H1 (cell line): ENCODE results near the gene NUAK1. TPM values are rescaled to one million over a fixed set of nuclear protein-coding genes. Genes with fewer than 3 reads are reported as not detected.

Source experiments
- CTCF ChIA-PET: fragments of 300-600 bp; sonication (Branson Sonifier 250); formaldehyde crosslinking; loops from one replicate; lab custom pipeline; 2021; ENCODE audit not compliant: partially characterized antibody; lab: Charles Lee
- POLR2A ChIA-PET: fragments of 300-600 bp; sonication (Branson Sonifier 250); formaldehyde crosslinking; loops from one replicate; lab custom pipeline; 2021; ENCODE audit warnings: inconsistent platforms; ENCODE audit not compliant: partially characterized antibody; lab: Charles Lee
- DNase-seq, 2 experiments: peaks; one replicate each; pipeline versions ENCODE4 v3.0.0 to v3.0.0-alpha.2; 2010 to 2022; ENCODE audit warnings: low spot score in 2 of 2, low read depth in 1 of 2, mixed read lengths in 1 of 2
- FAIRE-seq: peaks from 2 replicates; lab custom pipeline; 2011; peaks lifted over from hg19 to GRCh38; lab: Jason Lieb, UNC
- H2AFZ ChIP-seq: 2 replicates; pipeline ENCODE4 v1.8.1; 2012; ENCODE audit warnings: low read length, inconsistent platforms
- H2AK5ac ChIP-seq: 2 replicates; pipeline ENCODE4 v1.6.1; 2013; ENCODE audit warnings: low read depth, low read length
- H2BK120ac ChIP-seq: replicated peaks from 2 replicates; pipeline ENCODE3; 2013; ENCODE audit warnings: low read depth, low read length, inconsistent platforms
- H2BK12ac ChIP-seq: 2 replicates; pipeline ENCODE4 v1.6.1; 2013; ENCODE audit warnings: low read depth, low read length
- H2BK15ac ChIP-seq: 2 replicates; pipeline ENCODE4 v1.6.1; 2013; ENCODE audit warnings: low read length
- H2BK20ac ChIP-seq: 2 replicates; pipeline ENCODE4 v1.6.1; 2013; ENCODE audit warnings: low read length
- H2BK5ac ChIP-seq: 2 replicates; pipeline ENCODE4 v1.6.1; 2013; ENCODE audit warnings: low read depth, low read length
- H3K14ac ChIP-seq: 2 replicates; pipeline ENCODE4 v1.6.1; 2013; ENCODE audit warnings: inconsistent platforms; ENCODE audit not compliant: insufficient read length
- H3K18ac ChIP-seq: 2 replicates; pipeline ENCODE4 v1.6.1; 2013; ENCODE audit warnings: low read length; ENCODE audit errors: extremely low read depth
- H3K23ac ChIP-seq: 2 replicates; pipeline ENCODE4 v1.6.1; 2013; ENCODE audit warnings: inconsistent platforms; ENCODE audit not compliant: insufficient read length
- H3K23me2 ChIP-seq: 2 replicates; pipeline ENCODE4 v1.6.1; 2013; ENCODE audit warnings: low read depth, low read length
- H3K27ac ChIP-seq: 2 replicates; pipeline ENCODE4 v1.6.1; 2011; ENCODE audit warnings: low read depth, low read length, inconsistent platforms
- H3K27me3 ChIP-seq, 4 experiments: replicated peaks in 1 of 4; 1 replicate in 1 of 4; 2 replicates in 3 of 4; pipeline versions ENCODE4 v1.6.1 to v1.8.1; 2011 to 2013; ENCODE audit warnings: low read length in 3 of 4, mild to moderate bottlenecking in 3 of 4, inconsistent platforms in 2 of 4, mixed read lengths in 2 of 4, moderate library complexity in 1 of 4; ENCODE audit not compliant: control insufficient read depth in 3 of 4, insufficient read depth in 3 of 4; ENCODE audit errors: extremely low read depth in 1 of 4
- H3K36me3 ChIP-seq, 4 experiments: 2 replicates each; pipeline versions ENCODE4 v1.6.1 to v1.8.1; 2011 to 2013; ENCODE audit warnings: mild to moderate bottlenecking in 4 of 4, low read length in 3 of 4, moderate library complexity in 2 of 4, control low read depth in 1 of 4, inconsistent platforms in 1 of 4; ENCODE audit not compliant: insufficient read depth in 4 of 4, control insufficient read depth in 2 of 4
- H3K4ac ChIP-seq: replicated peaks from 2 replicates; pipeline ENCODE3; 2013; ENCODE audit warnings: low read length, low read depth, mixed read lengths, inconsistent platforms; ENCODE audit not compliant: insufficient read length
- H3K4me1 ChIP-seq, 4 experiments: replicated peaks in 1 of 4; 1 replicate in 1 of 4; 2 replicates in 3 of 4; pipeline versions ENCODE4 v1.6.1 to v1.8.1; 2011 to 2013; ENCODE audit warnings: low read length in 3 of 4, inconsistent platforms in 2 of 4, mixed read lengths in 1 of 4; ENCODE audit not compliant: insufficient read depth in 4 of 4, control insufficient read depth in 3 of 4
- H3K4me2 ChIP-seq, 2 experiments: 2 replicates each; pipeline versions ENCODE4 v1.6.1 to v1.8.1; 2011 to 2013; ENCODE audit warnings: low read depth in 2 of 2, low read length in 2 of 2, control low read depth in 1 of 2, inconsistent platforms in 1 of 2, mild to moderate bottlenecking in 1 of 2; ENCODE audit not compliant: insufficient read depth in 1 of 2
- H3K4me3 ChIP-seq, 4 experiments: fragments of 200-600, 300-600 bp in 1 of 4; sonication (generic), shearing (Covaris generic), sonication (Bioruptor Twin) in 1 of 4; 2 replicates each; pipeline versions ENCODE4 v1.5.1 to v1.8.1; 2011 to 2016; ENCODE audit warnings: low read length in 4 of 4, low read depth in 3 of 4, control low read depth in 2 of 4, inconsistent platforms in 2 of 4, mild to moderate bottlenecking in 2 of 4, mixed read lengths in 1 of 4, moderate library complexity in 1 of 4; ENCODE audit not compliant: insufficient read depth in 2 of 4; ENCODE audit errors: extremely low read depth in 1 of 4
- H3K56ac ChIP-seq: replicated peaks from 2 replicates; pipeline ENCODE3; 2013; ENCODE audit warnings: low read depth, mild to moderate bottlenecking, mixed read lengths, low read length, inconsistent platforms; ENCODE audit not compliant: insufficient read length
- H3K79me1 ChIP-seq: 2 replicates; pipeline ENCODE4 v1.6.1; 2013; ENCODE audit warnings: low read depth, low read length, control low read depth
- H3K79me2 ChIP-seq, 2 experiments: 2 replicates each; pipeline versions ENCODE4 v1.6.1 to v1.8.1; 2012 to 2013; ENCODE audit warnings: low read length in 2 of 2, mild to moderate bottlenecking in 2 of 2, inconsistent platforms in 1 of 2; ENCODE audit not compliant: insufficient read depth in 2 of 2, control insufficient read depth in 1 of 2
- H3K9ac ChIP-seq, 4 experiments: replicated peaks in 1 of 4; 1 replicate in 1 of 4; 2 replicates in 3 of 4; pipeline versions ENCODE4 v1.6.1 to v1.8.1; 2011 to 2013; ENCODE audit warnings: low read depth in 3 of 4, low read length in 3 of 4, control low read depth in 2 of 4, mild to moderate bottlenecking in 2 of 4, moderate library complexity in 2 of 4, inconsistent platforms in 1 of 4; ENCODE audit errors: extremely low read depth in 1 of 4
- H3K9me3 ChIP-seq, 2 experiments: 2 replicates each; pipeline versions ENCODE4 v1.6.1 to v1.8.1; 2012 to 2013; ENCODE audit warnings: mild to moderate bottlenecking in 2 of 2, moderate library complexity in 2 of 2, control low read depth in 1 of 2, inconsistent platforms in 1 of 2, low read depth in 1 of 2, low read length in 1 of 2, mixed read lengths in 1 of 2; ENCODE audit not compliant: insufficient read depth in 2 of 2
- H4K20me1 ChIP-seq, 2 experiments: replicated peaks in 1 of 2; 2 replicates each; pipeline versions ENCODE3 to v1.8.1; 2011 to 2013; ENCODE audit warnings: inconsistent platforms in 2 of 2, low read length in 2 of 2, mild to moderate bottlenecking in 1 of 2; ENCODE audit not compliant: insufficient read depth in 2 of 2, control insufficient read depth in 1 of 2
- H4K5ac ChIP-seq: 2 replicates; pipeline ENCODE4 v1.6.1; 2013; ENCODE audit warnings: low read length, low read depth, mixed read lengths, inconsistent platforms; ENCODE audit not compliant: insufficient read length
- H4K8ac ChIP-seq: 2 replicates; pipeline ENCODE4 v1.8.0; 2013; ENCODE audit warnings: mild to moderate bottlenecking, moderate library complexity, low read length, inconsistent platforms; ENCODE audit not compliant: insufficient read depth; ENCODE audit errors: extremely low read depth
- H4K91ac ChIP-seq: replicated peaks from 2 replicates; pipeline ENCODE3; 2013; ENCODE audit warnings: low read length, mixed read lengths, inconsistent platforms; ENCODE audit not compliant: insufficient read length
- CBX8 ChIP-seq: fragments of 300-800, 300-1000 bp; sonication (generic); IDR thresholded peaks from 2 replicates; pipeline ENCODE4 v1.7.1; 2016; ENCODE audit warnings: low read depth, low read length, borderline replicate concordance
- CTBP2 ChIP-seq: IDR thresholded peaks from 2 replicates; pipeline ENCODE4 v1.7.0; 2011; ENCODE audit warnings: borderline replicate concordance, mild to moderate bottlenecking, moderate library complexity, mixed read lengths, low read length; ENCODE audit not compliant: insufficient read depth, insufficient read length
- EZH2 ChIP-seq: fragments of 200-600 bp; sonication (generic); IDR thresholded peaks from 2 replicates; pipeline ENCODE4 v1.7.1; 2012; ENCODE audit warnings: low read depth, mild to moderate bottlenecking, moderate library complexity, low read length, inconsistent platforms; ENCODE audit not compliant: severe bottlenecking
- FOSL1 ChIP-seq: IDR thresholded peaks from 2 replicates; pipeline ENCODE4 v1.6.1; 2011; ENCODE audit warnings: mild to moderate bottlenecking, low read depth, low read length, moderate library complexity; ENCODE audit not compliant: insufficient read depth
- PHF8 ChIP-seq: fragments of 200-600 bp; sonication (generic); conservative IDR thresholded peaks from 2 replicates; pipeline ENCODE4 v1.7.1; 2012; ENCODE audit warnings: low read depth, mild to moderate bottlenecking, inconsistent platforms, low read length, moderate library complexity
- POU5F1 ChIP-seq: IDR thresholded peaks from 2 replicates; pipeline ENCODE4 v1.6.1; 2011; ENCODE audit warnings: low read depth, mild to moderate bottlenecking, low read length, moderate library complexity
- SUZ12 ChIP-seq: fragments of 200-600 bp; sonication (generic); IDR thresholded peaks from 2 replicates; pipeline ENCODE4 v1.6.1; 2012; ENCODE audit warnings: mild to moderate bottlenecking, inconsistent platforms, low read length, moderate library complexity, mixed read lengths
- TAF1 ChIP-seq: IDR thresholded peaks from 2 replicates; pipeline ENCODE4 v1.6.1; 2011; ENCODE audit warnings: mild to moderate bottlenecking, low read depth, low read length
- ZNF274 ChIP-seq: IDR thresholded peaks from 2 replicates; pipeline ENCODE4 v1.7.0; 2012; ENCODE audit warnings: low read length, borderline replicate concordance; ENCODE audit errors: extremely low read depth
- WGBS, 2 experiments: shearing (Covaris generic) in 1 of 2; methylation state at CpG; one replicate each; pipeline versions ENCODE4 v1.1.6 to v1.1.7; 2013 to 2015; ENCODE audit warnings: low lambda C conversion rate in 2 of 2, mixed read lengths in 2 of 2, inconsistent platforms in 1 of 2, low coverage in 1 of 2, missing lambda C conversion rate in 1 of 2; ENCODE audit not compliant: insufficient replicate concordance in 2 of 2, insufficient coverage in 1 of 2, insufficient read length in 1 of 2; ENCODE audit errors: extremely low coverage in 1 of 2, missing lambda C conversion rate in 1 of 2; 5-methylcytosine and 5-hydroxymethylcytosine counted together
- polyA plus RNA-seq, 7 experiments: library from polyadenylated mRNA; depleted of rRNA in 3 of 7; stranded (reverse) in 5 of 7; unstranded in 2 of 7; fragments of >200 nt in 5 of 7; fragments of 200-250 nt in 2 of 7; gene quantifications; 1 replicate in 5 of 7; 2 replicates in 1 of 7; 4 replicates in 1 of 7; pipeline versions ENCODE4 v1.2.1 to v1.2.3, GENCODE V29; 2011 to 2013; ENCODE audit warnings: missing spikeins in 2 of 7, mixed read lengths in 2 of 7
- total RNA-seq: library from RNA; stranded (reverse); fragmentation: NEBNext Ultra II Directional; extraction: Animal tissue kit (Norgen Biotek cat#: 25700); gene quantifications from 2 replicates; pipeline ENCODE4 v1.2.1, GENCODE V29; 2021

NUAK1 gene
- total and polyA plus RNA-seq, 2 of the 8 experiments (the other 6 are each of a cell fraction or from before 2014, with no cell fraction given), result 6.7 to 18.2 TPM

DNA sequence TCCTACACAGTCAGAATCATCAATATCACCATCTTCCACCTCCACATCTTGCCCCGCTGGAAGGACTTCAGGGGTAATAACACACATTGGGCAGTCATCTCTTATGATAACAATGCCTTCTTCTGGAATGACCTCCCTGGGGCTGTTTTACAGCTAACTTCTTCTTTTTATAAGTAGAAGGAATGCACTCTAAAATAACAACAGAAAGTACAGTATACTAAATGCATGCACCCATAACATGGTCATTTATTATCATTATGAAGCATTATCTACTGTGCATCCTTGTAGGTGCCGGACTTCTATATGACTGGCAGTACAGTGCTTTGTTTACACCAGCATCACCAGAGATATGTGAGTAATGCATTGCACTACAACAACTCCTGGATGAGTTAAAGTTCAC lies 19.0 kb upstream of the NUAK1 start:
- POLR2A ChIA-PET, result no interaction called here
- TF ChIP-seq SUZ12 (no peak), EZH2 (no peak), CTBP2 (no peak), TAF1 (no peak), FOSL1 (no peak), PHF8 (no peak), POU5F1 (no peak), ZNF274 (no peak), CBX8 (no peak)

More for the DNA sequence above, 19.0 kb upstream of the NUAK1 start:
- Histone ChIP-seq H3K9me3 (no peaks in the 10 kb centered on the region), H3K4ac (no peak overlapping the region), H3K18ac (no peak overlapping the region), H3K56ac (no peak overlapping the region), H3K14ac (no peak overlapping the region), H3K4me2 (no peak overlapping the region), H4K91ac (no peak overlapping the region), H4K8ac (no peak overlapping the region), H2BK120ac (no peak overlapping the region), H3K9ac (no peak overlapping the region), H3K27ac (no peak overlapping the region), H2BK12ac (no peak overlapping the region), H2BK20ac (no peak overlapping the region), H4K5ac (no peak overlapping the region), H2AFZ (no peak overlapping the region), H3K79me1 (no peaks in the 10 kb centered on the region), H3K23ac (no peak overlapping the region), H3K23me2 (no peaks in the 10 kb centered on the region), H2AK5ac (no peak overlapping the region), H3K36me3 (no peaks in the 10 kb centered on the region), H3K79me2 (no peaks in the 10 kb centered on the region), H3K4me1 (peaks cover 0 to 3% (median 0%) of the 10 kb centered on the region in 4 experiments; a peak in 1 of 7 replicates), H2BK15ac (no peak overlapping the region), H4K20me1 (no peaks in the 10 kb centered on the region), H2BK5ac (no peak overlapping the region), H3K4me3 (no peak overlapping the region), H3K27me3 (no peaks in the 10 kb centered on the region)
- 86% methylated on average over 2 of the region's 2 CpGs; no CpG with 5 or more reads in 1 of the 2 experiments for WGBS, 2 experiments
- no peak for FAIRE-seq
- DNase-seq, result no peak
- CTCF ChIA-PET, result interaction anchor here (0.6 to 4.0 kb wide), 3 partner anchors 9 to 63 kb away, joined by 3 to 23 read pairs (median 3); no protein-coding TSS in a partner anchor
